ENCODE results near the gene LINGO1. TPM values are rescaled to one million over a fixed set of nuclear protein-coding genes. Genes with fewer than 3 reads are reported as not detected.
A peak's percentile ranks its signal among the peaks of the same experiment; 100 is the strongest.

LINGO1 gene
- total RNA-seq, 1 donor: 1.1 TPM

DNA sequence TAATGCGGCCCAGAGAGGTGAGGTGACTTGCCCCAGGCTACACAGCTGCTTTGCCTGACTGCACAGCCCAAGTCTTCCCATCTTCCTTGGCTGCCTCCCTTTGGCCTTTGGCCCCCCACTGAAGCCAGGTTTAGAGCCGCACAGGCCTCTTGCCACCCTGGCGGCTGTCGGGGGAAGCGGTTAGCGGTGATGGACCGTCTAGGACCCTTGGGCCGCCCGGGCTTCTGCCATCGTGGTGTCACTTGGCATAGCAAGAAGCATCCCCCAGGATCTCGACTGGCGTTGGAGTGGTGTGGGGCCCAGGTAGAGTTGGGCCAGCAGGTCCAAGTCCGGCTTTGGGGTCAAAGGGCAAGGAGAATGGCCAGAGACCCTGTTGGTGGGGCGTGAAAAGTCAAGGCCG lies 61.0 kb downstream of the LINGO1 start:
- Histone ChIP-seq H3K79me2 (ENCODE audit: insufficient read depth, low read length) (no peaks in the 10 kb centered on the region), H3K4me3 (ENCODE audit: insufficient read depth, low read length) (no peak overlapping the region), H3K27ac (ENCODE audit: low read depth, low read length) (no peak overlapping the region), H4K20me1 (ENCODE audit: insufficient read depth, low read length) (no peaks in the 10 kb centered on the region), H3K9me3 (ENCODE audit: low read depth, low read length) (no peaks in the 10 kb centered on the region), H3K4me1 (ENCODE audit: insufficient read depth, low read length) (peaks cover 15% of the 10 kb centered on the region), H2AFZ (ENCODE audit: low read length) (no peak overlapping the region), H3K4me2 (ENCODE audit: insufficient read depth, low read length) (no peak overlapping the region), H3K27me3 (ENCODE audit: insufficient read depth, low read length) (no peaks in the 10 kb centered on the region), H3K36me3 (ENCODE audit: insufficient read depth, low read length) (no peaks in the 10 kb centered on the region)
- DNase-seq (ENCODE audit: insufficient read length, low spot score, missing footprints): no peak
- no peak for TF ChIP-seq CTCF (IDR thresholded peaks at IDR 0.05; ENCODE audit: extremely low read depth, low read depth, low read length)

GRCh38 chr15:77571181-77571580 lies 61.5 kb downstream of the LINGO1 start:
- no peak for TF ChIP-seq CTCF (IDR thresholded peaks at IDR 0.05; ENCODE audit: extremely low read depth, low read depth, low read length)
- H3K79me2 ChIP-seq (ENCODE audit: insufficient read depth, low read length): no peaks in the 10 kb centered on the region

GRCh38 chr15:77569729-77570125 lies 63.0 kb downstream of the LINGO1 start:
- TF ChIP-seq CTCF (IDR thresholded peaks at IDR 0.05; ENCODE audit: extremely low read depth, low read depth, low read length): no peak
- Histone ChIP-seq H3K27me3 (ENCODE audit: insufficient read depth, low read length) (peaks cover 1% of the 10 kb centered on the region), H4K20me1 (ENCODE audit: insufficient read depth, low read length) (no peaks in the 10 kb centered on the region), H3K4me1 (ENCODE audit: insufficient read depth, low read length) (peaks cover 15% of the 10 kb centered on the region), H3K4me3 (ENCODE audit: insufficient read depth, low read length) (peak overlapping the region; percentile 60), H3K4me2 (ENCODE audit: insufficient read depth, low read length) (peak overlapping the region; percentile 77), H3K9me3 (ENCODE audit: low read depth, low read length) (no peaks in the 10 kb centered on the region), H3K79me2 (ENCODE audit: insufficient read depth, low read length) (no peaks in the 10 kb centered on the region), H3K27ac (ENCODE audit: low read depth, low read length) (no peak overlapping the region), H3K36me3 (ENCODE audit: insufficient read depth, low read length) (no peaks in the 10 kb centered on the region), H2AFZ (ENCODE audit: low read length) (peak overlapping the region; percentile 88)
- DNase-seq (ENCODE audit: insufficient read length, low spot score, missing footprints): peak; percentile 87

More at GRCh38 chr15:77571181-77571580, 61.5 kb downstream of the LINGO1 start:
- Histone ChIP-seq H3K27ac (ENCODE audit: low read depth, low read length) (no peak overlapping the region), H3K36me3 (ENCODE audit: insufficient read depth, low read length) (no peaks in the 10 kb centered on the region), H3K4me1 (ENCODE audit: insufficient read depth, low read length) (peaks cover 15% of the 10 kb centered on the region), H4K20me1 (ENCODE audit: insufficient read depth, low read length) (no peaks in the 10 kb centered on the region), H3K4me2 (ENCODE audit: insufficient read depth, low read length) (no peak overlapping the region), H3K4me3 (ENCODE audit: insufficient read depth, low read length) (no peak overlapping the region), H3K9me3 (ENCODE audit: low read depth, low read length) (no peaks in the 10 kb centered on the region), H2AFZ (ENCODE audit: low read length) (no peak overlapping the region), H3K27me3 (ENCODE audit: insufficient read depth, low read length) (no peaks in the 10 kb centered on the region)
- peak; percentile 70 for DNase-seq (ENCODE audit: insufficient read length, low spot score, missing footprints)

GRCh38 chr15:77568973-77569728 lies 63.6 kb downstream of the LINGO1 start:
- TF ChIP-seq CTCF (IDR thresholded peaks at IDR 0.05; ENCODE audit: extremely low read depth, low read depth, low read length): no peak
- Histone ChIP-seq H3K27me3 (ENCODE audit: insufficient read depth, low read length) (peaks cover 7% of the 10 kb centered on the region), H4K20me1 (ENCODE audit: insufficient read depth, low read length) (no peaks in the 10 kb centered on the region), H3K36me3 (ENCODE audit: insufficient read depth, low read length) (no peaks in the 10 kb centered on the region), H3K4me1 (ENCODE audit: insufficient read depth, low read length) (peaks cover 15% of the 10 kb centered on the region), H2AFZ (ENCODE audit: low read length) (peak overlapping the region; percentile 88), H3K4me2 (ENCODE audit: insufficient read depth, low read length) (peak overlapping the region; percentile 77), H3K9me3 (ENCODE audit: low read depth, low read length) (no peaks in the 10 kb centered on the region), H3K27ac (ENCODE audit: low read depth, low read length) (peak overlapping the region; percentile 9), H3K4me3 (ENCODE audit: insufficient read depth, low read length) (peak overlapping the region; percentile 60), H3K79me2 (ENCODE audit: insufficient read depth, low read length) (no peaks in the 10 kb centered on the region)
- DNase-seq (ENCODE audit: insufficient read length, low spot score, missing footprints): peak; percentile 94
